Measurements from ENCODE around the gene DNAJA4.

The DNAJA4 gene

DNA sequence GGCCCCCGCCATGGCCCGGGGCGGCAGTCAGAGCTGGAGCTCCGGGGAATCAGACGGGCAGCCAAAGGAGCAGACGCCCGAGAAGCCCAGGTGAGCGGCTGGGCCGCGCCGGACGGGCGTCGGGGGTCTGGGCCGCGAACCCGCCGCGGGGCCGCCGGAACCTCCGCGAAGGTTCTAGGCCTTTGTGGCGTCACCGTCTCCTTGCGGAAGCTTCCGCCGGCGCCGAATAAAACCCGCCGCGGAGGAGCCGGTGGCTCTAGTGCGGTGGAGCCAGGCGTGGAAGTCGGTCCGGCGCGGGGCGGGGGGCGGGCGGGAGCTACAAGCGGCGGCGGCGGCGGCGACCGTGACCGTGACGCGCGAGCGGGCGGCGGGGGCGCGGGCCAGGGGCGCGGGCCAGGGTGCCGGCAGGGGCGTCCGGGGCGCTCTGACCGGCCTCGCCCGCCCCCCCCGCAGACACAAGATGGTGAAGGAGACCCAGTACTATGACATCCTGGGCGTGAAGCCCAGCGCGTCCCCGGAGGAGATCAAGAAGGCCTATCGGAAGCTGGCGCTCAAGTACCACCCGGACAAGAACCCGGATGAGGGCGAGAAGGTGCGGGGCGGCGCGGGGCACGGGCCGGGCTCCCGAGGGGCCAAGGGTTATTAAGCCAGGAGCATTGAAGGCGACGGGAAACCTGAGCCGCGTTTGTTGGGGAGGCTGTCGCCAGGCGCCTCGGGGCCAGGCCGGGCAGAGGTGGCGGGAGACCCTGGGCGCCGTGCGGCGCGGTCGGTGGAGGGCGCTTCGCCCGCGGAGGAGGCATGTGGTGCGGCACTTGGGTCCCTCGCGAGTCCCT, at the start of gene DNAJA4:
TSS of gene DNAJA4 (plus strand) at position 259 of the 833 bp plus-strand sequence. CDS start at position 461, 202 bp downstream.
- peak; percentile 34 for DNase-seq (ENCODE audit: low read depth)

DNA sequence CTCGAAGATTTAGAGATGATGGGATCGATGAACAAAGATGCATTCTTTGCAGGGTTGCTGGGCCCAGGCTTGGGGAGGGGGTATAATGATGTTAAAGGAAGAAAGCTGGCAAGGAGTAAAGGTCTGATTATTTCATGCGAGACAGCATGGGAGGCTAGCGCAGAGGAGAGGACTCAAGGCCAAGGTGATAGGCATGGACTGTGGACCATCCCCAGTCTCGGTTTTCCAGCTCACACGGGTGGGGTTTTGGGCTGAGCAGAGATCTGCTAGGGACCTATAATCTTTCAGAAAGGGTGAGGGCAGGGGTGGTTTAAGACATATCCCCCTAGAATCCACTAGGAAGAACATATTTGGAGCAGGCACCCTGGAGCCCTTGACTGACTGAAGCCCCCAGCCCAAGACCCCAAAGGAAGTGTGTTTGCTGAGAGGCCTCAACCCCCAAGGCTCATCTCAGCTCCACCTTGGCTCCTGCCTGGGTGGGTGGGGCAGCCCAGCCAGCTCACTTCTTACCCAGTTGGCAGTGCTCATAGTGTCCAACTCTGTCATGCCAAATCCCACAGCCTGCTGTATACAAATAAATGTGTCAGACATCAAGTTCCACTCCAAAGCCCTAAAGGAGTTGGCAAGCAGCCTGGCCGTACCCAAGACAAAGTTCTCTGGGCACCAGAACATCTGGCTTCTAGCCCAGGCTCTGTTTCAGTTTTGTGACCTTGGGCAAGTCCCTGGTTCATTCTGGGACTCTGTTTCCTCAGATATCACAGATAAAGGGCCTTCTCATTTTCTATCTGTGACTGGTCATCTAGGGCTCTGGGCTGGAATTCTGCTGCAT, 47.9 kb upstream of the DNAJA4 start:
- no peak for DNase-seq (ENCODE audit: low read depth)

DNA sequence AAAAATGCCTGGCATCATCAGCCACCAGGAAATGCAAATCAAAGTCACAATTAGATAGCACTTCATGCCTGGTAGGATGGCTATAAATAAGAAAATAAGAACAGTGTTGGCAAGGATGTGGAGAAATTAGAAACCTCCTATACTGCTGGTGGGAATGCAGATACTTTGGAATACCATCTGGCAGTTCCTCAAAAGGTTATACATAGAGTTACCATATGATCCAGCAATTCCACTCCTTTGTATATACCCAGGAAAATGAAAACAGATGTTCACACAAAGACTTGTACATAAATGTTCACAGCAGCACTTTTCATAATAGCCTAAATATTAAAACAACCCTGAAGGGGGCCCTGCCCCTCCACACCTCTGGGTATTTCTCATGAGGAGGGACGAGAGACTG, 43.6 kb upstream of the DNAJA4 start:
- DNase-seq (ENCODE audit: low read depth): no peak

DNA sequence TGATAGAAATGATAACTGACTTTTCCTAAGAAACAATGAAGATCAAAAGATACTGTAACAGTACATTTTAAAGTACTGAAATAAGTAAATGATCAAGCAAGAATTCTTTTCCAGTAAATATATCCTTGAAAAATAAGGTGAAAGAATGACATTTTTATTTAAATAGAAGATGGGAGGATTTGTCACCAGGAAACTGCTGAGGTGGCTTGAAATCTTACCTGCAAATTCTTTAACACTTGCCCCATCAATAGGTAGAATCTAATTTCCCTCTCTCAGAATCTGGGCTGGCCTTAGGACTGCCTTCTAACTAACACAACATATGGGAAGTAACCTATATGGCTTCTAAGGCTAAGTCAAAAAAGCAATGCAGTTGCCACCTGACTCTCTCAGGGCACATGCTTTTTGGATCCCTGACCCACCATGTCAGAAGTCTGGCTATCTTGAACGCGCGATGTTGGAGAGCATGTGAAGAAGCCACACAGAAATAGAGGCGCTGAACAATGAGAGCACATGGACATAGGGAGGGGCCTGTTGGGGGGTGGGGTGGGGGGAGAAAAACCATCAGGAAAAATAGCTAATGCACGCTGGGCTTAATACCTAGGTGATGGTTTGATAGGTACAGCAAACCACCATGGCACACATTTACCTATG, 41.5 kb upstream of the DNAJA4 start:
- DNase-seq (ENCODE audit: low read depth): no peak

DNA sequence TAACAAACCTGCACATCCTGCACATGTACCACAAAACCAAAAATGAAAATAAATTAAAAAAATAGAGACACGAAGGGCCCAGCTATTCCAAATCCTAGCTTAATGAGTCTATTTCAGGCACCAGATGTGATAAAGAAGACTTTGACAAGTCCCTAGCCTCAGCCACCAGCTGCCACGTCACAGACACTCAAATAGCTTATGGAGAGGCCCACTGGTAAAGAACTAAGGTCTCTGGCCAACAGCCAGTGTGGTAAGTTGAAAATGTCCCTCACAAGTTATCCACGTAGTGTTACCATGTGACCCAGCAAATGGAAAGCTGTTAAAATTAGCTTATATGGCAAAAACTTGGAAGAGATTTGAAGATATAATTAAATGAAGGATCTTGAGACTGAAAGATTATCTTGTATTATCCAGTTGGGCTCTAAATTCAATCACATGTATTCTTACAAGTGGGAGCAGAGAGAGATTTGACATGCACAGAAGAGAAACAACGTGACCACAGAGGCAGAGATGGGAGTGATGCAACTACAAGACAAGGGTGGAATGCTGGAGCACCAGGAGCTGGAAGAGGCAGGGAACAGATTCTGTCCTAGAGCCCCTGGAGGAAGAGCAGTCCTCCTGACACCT, 40.9 kb upstream of the DNAJA4 start:
- no peak for DNase-seq (ENCODE audit: low read depth)

DNA sequence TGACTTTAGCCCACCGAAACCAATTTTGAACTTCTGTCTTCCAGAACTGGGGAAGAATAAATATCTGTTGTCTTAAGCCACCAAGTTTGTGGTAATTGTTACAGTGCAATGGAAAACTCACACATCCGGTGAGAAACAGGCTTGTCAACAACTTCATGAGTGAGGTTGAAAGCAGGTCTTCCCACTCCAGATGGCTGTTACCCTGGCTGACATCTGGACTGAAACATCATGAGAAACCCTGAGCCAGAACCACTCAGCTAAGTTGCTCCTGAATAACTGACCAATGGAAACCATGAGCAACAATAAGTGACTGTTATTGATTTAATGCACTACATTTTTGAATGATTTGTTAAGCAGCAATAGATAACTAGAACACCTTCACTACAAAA, 40.3 kb upstream of the DNAJA4 start:
- DNase-seq (ENCODE audit: low read depth): no peak

DNA sequence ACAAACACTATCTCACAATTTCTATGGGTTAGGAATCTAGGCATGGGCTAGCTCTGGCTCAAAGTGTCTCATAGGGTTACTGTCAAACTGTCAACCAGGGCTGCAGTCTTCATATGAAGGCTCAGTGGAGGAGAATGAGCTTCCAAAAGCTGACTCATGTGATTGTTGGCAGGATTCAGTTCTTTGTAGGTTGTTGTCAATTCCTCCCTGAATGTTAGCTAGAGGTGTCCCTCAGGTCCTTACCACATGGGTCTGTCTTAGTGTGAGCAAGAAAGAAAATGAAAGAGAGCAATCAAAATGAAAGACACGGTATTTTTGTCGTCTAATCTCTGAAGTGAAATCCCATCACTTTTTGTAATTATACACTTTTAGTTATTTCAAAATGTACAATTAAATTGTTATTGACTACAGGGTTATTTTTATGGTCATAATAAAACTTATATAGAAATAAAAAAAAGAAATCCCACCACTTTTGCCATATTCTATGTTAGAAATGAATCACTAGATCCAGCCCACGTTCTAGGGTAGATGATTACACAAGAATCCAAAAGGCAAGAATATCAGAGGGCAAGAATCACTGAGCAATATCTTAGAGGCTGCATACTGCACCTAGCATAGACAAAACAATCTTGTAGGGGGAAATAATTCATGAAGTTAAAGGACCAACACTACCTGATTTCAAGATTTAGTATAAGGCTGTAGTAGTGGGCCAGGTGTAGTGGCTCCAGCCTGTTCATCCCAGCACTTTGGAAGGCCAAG, 38.4 kb upstream of the DNAJA4 start:
- no peak for DNase-seq (ENCODE audit: low read depth)

DNA sequence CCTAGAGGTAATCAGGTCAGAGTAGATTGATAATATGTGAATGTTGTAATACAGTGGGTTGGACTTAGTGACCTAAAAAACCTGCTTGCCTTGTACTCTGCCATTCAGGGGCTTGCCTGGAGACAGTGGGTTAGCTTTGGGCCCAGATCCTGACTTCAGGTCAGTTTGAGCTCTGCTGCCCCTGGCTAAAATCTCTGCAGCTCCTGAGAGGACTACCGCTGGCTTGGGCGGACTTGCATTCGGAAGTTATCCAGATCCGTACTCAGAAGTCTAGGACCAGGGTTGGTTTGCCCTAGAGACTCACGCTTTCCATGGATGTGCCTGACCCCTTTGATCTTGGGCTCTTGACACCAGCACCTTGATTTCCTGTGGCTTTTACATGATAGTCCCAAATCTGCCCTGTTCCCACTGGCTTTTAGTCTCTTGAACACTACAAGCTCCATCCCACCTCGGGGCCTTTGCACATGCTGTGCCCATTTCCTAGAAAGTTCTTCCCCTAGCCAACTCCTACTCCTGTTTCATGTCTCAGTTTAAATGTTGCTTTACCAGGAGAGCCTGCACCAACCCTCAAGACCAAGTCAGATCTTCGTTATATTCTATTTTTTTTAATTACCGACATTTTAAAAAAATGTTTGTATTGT, 35.9 kb upstream of the DNAJA4 start:
- no peak for DNase-seq (ENCODE audit: low read depth)

DNA sequence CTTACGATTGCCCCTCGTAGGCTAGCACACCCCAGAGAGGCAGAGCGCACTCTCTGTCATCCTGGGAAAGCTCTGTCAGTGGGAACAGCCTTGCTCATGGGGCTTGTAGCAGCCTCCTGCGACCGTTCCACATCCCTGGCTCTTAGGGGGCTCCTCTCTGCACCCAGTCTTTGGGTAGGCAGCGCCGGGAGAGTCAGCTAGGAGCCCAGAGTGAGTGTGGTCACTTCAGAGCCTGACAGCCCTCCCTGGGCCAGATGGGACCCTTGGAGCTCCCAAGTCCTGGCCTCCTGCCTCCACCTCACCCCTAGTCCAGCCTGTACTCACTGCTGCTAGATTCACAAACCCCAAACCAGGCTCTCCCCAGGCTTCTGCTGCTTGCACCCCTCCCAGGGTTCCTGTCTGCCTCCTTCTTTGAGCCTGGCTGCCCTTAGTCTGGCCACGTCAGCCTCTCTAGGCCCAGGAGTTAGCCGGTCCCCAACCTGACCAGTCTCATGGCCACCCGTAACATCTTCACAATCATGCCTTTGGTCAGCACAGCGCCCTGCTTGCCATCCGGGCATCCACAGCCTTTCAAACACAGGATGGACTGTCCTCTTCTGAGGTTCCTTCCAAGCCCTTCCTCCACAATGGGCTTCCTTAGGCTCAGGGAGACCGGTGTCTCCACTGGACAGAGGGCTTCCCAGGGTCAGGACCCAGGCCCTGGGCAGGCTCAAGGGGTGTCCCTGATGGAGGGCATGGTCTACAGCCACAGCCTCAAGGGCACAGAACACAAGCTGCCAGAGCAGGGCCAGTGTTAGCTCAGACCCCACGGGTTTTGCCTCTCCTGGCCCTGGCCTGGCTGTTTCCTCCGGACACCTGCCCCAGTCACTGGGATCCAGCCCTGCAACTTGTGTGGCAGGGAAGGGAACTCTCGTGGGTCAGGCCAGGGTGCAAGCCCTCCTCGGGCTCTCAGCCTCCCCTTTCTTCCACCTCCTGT, 34.6 kb upstream of the DNAJA4 start:
- no peak for DNase-seq (ENCODE audit: low read depth)

DNA sequence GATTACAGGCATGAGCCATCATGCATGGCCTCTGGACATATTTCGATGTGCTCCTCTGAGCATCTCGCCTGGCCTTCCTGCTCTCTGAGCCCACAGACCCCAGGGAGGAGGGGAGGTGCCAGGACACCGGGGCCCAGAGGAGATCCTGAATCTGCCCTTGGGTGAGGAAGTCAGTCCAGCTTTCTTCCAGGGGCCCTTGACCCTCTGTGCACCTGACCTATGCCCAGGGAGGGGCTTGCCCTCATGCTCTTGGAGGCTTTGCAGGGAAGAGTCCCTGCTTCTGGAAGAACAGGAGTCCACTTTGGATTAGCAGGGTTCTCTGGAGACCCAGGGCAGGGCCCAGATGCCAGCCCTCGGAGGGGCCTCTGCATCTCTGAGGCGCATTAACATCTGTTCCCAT, 31.4 kb upstream of the DNAJA4 start:
- DNase-seq (ENCODE audit: low read depth): no peak

DNA sequence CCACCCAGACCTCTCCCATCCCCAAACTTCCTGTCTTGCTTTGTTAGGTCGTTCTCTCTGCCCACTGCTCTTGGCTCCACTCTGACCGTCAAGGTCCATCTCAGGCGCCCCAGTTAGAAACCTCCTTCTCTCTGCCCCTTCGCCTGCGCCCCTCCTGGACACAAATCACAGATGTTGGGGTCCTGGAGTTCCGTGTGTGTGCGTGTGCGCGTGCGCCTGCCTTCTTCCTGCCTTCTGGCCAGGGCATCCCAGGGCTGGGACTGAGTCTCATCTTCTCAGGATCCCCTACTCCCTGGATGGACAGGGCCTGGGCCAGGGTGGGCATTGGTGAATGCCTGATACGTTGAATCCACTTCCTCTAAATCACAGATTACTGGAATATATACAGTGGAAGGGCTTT, 30.9 kb upstream of the DNAJA4 start:
- DNase-seq (ENCODE audit: low read depth): no peak

DNA sequence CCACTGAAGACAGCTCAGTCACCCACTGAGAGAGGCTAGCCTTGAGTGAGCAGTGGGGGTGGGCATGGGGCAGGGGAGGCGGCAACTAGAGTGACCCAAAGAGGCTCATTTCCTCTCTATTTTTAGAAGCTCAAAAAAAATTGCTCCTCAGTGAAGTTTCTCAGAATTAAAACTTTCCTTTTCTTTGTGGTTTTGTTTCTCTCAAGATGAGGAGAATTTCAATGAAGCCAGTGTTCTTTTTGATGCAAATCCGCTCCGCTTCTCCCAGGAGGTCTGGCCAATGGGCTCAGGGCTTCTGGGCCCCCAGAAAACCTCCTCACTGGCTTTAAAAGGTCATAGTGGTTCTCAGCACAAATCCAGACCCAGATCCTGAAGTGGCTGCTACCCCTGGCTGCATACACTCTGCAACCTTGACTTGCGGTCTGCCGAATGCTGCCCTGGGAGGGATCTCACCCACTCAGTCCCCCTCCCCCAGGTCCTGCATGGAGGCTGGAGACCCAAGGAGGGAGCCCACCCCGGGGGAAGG, 29.8 kb upstream of the DNAJA4 start, which contains the start of gene ACSBG1:
TSS of gene ACSBG1 (minus strand) at position 51 of the 526 bp plus-strand sequence. CDS start 64 bp downstream, outside the sequence.
- no peak for DNase-seq (ENCODE audit: low read depth)

DNA sequence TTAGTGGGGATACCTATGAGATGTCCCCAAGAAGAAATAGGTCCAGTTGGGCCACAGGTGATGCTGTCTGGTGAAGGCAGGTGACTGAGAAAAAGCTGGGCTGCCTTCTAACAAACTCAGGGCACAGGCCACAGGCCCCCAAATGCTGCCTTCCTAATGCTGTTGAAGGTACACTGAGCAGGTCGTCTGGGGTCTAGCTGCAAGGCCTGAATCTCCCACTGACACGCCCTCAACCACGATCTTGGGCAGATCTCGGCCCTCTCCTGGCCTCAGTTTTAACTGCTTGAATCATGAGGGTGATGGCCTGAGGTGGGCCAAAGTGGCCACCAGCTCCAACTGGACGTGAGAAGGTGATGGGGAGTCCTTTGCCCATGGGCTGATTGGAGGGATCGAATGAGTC, 27.9 kb upstream of the DNAJA4 start:
- no peak for DNase-seq (ENCODE audit: low read depth)

DNA sequence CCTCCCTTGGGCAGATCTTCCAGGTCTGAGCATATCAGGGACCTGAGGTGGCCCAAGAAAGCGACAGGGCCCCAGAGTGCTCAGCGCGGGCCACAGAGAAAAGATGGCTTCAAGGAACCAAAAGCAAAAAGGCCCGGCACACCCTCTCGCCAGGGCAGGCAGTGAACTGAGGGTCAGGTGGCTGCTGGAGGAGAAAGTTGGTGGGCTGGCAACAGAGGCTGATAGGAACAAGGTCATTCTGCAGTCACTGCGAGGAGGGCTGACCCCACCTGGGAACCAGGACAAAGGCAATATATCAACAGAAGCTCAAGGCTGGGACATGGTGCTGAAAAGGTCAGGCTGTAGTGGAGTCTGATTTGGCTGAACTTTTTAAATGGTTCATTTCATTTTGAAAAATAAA, 27.2 kb upstream of the DNAJA4 start:
- DNase-seq (ENCODE audit: low read depth): no peak

DNA sequence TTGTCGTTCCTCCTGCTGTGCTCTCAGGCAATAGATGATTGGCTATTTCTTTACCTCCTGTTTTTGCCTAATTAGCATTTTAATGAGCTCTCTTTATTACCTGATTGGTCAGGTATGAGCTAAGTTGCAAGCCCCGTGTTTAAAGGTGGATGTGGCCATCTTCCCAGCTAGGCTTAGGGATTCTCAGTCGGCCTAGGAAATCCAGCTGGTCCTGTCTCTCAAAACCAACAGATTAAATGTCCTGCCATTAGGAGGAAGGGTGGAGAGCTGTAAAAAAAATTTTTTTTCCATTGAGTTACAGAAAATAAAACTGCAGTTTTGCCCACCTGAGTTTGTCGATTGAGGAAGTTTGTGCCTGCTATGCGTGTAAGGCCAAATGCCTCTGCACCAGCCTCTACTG, 24.6 kb upstream of the DNAJA4 start:
- no peak for DNase-seq (ENCODE audit: low read depth)

DNA sequence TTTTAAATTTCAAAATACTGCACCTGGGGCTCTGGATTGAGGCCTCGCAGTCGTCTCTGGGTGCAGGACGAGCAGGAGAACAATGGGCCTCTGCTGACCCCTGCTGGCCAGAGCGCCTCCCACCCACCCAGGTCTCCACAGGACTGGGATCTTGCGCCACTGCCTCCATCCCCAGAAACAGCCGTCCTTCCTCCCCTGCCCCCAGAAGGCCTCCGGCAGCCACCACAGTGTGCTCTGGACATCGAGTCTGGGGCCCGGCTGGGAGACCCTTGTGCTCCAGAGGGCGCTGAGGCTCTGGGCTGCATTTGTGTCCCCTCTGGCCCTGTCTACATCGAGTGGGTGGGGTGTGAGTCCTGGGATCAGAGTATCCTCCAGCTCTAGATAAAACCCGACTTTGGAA, 23.3 kb upstream of the DNAJA4 start:
- DNase-seq (ENCODE audit: low read depth): peak; percentile 76

DNA sequence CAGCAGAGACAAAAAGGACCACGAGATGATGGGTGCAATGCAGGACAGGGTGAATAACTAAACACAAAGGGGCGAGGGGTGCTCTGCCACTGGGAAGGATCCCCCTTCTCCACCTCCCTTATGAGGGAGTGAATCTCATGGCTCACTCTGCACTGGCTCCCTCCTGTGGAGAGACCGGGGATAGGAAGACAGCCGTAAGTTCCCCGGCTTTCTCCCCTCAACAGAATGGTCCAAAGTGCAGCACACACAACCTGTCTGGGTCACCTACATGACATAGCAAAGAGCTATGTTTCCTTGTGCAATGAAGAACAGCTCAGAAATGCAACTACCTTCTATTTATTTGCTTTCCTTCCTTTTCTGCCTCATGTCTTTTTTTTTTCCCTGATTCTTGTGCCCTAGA, 22.2 kb upstream of the DNAJA4 start:
- no peak for DNase-seq (ENCODE audit: low read depth)

DNA sequence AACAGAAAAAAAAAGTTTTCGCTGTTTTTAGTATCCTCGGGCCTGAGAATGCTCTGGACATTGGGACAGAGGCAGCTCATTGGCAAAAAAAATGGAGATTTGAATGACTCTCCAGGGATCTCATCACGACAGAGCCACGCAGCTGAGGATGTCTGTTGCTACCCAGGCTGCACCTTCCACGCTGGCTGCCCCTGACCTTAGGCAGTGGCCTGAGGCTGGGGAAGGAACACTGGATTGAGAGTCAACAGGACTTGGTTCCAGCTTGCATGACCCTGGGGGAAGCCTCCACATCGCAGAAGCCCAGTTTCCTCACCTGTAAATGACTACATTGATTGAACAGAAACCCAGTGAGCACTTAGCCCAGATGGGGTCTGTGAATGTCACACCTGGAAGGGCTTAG, 21.3 kb upstream of the DNAJA4 start:
- no peak for DNase-seq (ENCODE audit: low read depth)

DNA sequence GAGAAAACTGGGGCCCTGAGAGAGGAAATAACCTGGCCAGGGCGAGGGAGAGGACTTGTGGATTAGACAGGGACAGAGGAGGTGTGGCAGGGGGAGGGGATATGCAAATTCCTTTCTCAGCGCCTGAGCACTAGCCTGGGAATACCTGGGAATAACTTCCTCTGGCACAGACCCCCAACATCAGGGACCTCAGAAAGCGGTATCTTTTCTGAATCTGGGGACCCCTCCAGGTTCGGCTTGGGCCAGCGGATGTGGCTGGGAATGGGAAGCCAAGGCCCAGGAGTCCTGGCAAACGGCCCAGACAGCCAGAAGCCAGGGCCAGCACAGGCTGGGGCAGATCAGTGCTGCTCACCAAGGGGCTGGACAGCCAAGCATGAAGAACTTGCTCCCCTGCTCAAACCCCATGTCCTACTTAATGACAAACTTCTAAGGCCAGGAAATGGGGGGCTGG, 20.8 kb upstream of the DNAJA4 start:
- DNase-seq (ENCODE audit: low read depth): no peak
